GM19467 (cell line): ENCODE results near the gene PPEF2.

Experiments used
- ATAC-seq: cut with Tn5 transposase; IDR thresholded peaks from one replicate; pipeline ENCODE4 v1.9.1; 2021; ENCODE audit warnings: mild to moderate bottlenecking, moderate library complexity; ENCODE audit not compliant: unreplicated experiment

The PPEF2 gene

GRCh38 chr4:75841641-75842520 is 60.4 kb downstream of the PPEF2 start:
- ATAC-seq, result no peak

- ATAC-seq, result no peak
These were observed 67.5 kb downstream of the PPEF2 start for GRCh38 chr4:75834772-75835154.

DNA sequence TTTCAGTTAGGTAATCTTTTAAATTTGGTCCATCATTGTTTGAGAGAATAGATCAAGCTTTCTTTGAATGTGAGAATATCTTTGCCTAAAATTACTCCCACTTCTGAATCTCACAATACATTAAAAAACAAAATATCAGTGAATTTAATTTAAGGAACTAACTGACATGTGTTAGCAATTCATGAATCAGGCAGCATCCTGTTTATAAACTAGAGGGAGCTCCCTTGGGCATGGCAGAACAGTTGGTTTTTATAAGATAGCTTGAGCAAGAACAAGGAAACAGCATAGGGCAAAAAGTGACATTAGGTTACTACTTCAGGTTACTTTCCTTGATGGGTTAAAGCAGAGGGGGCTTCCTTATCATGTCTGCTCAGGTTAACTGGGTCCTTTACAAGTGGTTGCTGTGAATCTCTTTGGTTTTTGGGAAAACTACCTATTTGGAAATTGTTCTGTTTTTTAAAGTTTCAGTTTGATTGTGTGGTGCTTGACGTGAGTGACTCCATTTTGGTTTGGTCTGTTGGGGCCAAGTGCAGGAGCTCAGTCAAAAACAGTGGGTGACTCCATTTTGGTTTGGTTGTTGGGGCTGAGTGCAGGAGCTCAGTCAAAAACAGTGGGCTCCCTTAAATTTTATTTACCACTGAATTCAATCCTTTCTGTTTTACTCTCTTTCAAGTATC is 68.0 kb downstream of the PPEF2 start:
- ATAC-seq, result no peak

GRCh38 chr4:75831856-75832405 is 70.3 kb downstream of the PPEF2 start:
- no peak for ATAC-seq

- no peak for ATAC-seq
These were observed 71.3 kb downstream of the PPEF2 start for GRCh38 chr4:75830906-75831305.

- ATAC-seq, result no peak
These were observed 78.4 kb downstream of the PPEF2 start for GRCh38 chr4:75823812-75824211.

DNA sequence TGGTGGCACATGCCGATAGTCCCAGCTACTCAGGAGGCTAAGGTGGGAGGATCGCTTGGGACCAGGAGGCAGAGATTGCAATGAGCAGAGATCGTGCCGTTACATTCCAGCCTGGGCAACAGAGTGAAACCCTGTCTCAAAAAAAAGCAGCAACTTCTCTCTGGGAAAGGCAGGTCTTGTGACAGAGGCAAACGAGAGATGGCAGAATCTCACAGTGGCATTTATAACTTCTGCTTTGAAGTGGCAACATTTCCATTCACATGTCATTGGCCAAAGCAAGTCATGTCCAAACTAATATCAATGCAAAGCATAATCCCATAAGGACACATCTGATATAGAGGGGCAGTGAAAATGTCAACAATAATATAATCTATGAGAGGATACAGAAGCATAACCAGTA is 79.8 kb downstream of the PPEF2 start:
- no peak for ATAC-seq

- no peak for ATAC-seq
These were observed 80.3 kb downstream of the PPEF2 start for GRCh38 chr4:75821966-75822365.

- ATAC-seq, result no peak
These were observed 81.0 kb downstream of the PPEF2 start for GRCh38 chr4:75821216-75821615.

DNA sequence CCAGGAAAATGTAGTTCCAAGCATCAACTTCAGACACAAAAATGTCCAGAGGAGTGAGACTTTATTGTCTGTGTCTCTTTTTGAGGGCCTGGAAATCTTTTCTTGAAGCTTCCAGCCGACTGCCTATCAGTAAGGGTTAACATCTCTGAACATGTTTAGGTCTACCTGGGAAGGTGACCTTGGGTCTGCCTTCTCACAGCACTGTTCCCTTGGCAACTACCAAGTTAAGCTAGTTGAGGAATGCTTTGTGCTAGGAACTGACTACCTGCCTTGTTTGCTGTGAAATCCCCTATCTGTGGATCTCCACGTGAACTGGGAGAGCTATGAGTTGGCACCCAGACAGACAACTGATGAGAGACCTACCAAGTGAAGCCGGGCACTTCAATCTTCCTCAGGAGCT is 81.6 kb downstream of the PPEF2 start:
- ATAC-seq, result no peak

DNA sequence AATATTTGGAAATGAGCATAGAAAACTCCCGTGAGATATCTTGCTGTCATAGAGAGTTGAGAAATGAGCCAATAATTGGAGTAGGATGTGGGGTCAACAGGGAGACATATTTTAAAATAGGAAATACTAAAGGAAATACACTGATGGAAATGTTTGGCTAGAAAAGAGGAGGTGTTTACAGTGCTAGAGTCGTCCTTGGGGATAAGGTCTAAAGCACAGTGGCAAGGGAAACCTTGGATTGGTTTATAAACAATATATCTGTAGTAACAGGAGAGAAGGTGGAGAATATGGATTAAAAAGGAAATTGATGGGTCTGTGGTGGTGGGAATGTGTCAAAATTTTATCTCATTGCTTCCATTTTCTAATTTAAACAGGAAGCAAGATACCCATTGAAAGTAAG is 82.1 kb downstream of the PPEF2 start:
- no peak for ATAC-seq

- ATAC-seq, result no peak
These were observed 83.1 kb downstream of the PPEF2 start for GRCh38 chr4:75819121-75819520.

GRCh38 chr4:75817901-75818300 is 84.4 kb downstream of the PPEF2 start:
- ATAC-seq, result no peak
